Heart left ventricle (tissue), 16 donors: ENCODE data around the gene SH3RF3. TPM values are rescaled to one million over a fixed set of nuclear protein-coding genes. Genes with fewer than 3 reads are reported as not detected.

Source experiments
- ATAC-seq, 4 donors: fragments of 200-7000 bp; cut with Tn5 transposase; one replicate each; pipeline ENCODE4 v1.9.1; 2020 to 2022; ENCODE audit warnings: moderate library complexity in 4 of 4, mild to moderate bottlenecking in 3 of 4, moderate number of reproducible peaks in 1 of 4
- DNase-seq, 5 donors: peaks; one replicate each; pipeline ENCODE4 v3.0.0-alpha.2; 2020
- H3K27ac ChIP-seq, 12 donors: fragments of 200-600 bp; sonication (generic) in 4 of 12; one replicate each; pipeline versions ENCODE4 v1.5.0 to v1.8.0; 2016 to 2022; ENCODE audit warnings: mild to moderate bottlenecking in 2 of 12
- H3K27me3 ChIP-seq, 9 donors: fragments of 200-600 bp; sonication (generic) in 2 of 9; one replicate each; pipeline versions ENCODE4 v1.5.1 to v1.8.0; 2016 to 2022; ENCODE audit warnings: mild to moderate bottlenecking in 3 of 9
- H3K36me3 ChIP-seq, 9 donors: fragments of 200-600 bp; sonication (generic) in 2 of 9; one replicate each; pipeline versions ENCODE4 v1.5.0 to v1.8.0; 2018 to 2022; ENCODE audit warnings: mild to moderate bottlenecking in 2 of 9
- H3K4me1 ChIP-seq, 12 donors: fragments of 200-600 bp; sonication (generic) in 4 of 12; one replicate each; pipeline versions ENCODE4 v1.5.0 to v1.8.0; 2016 to 2022; ENCODE audit warnings: mild to moderate bottlenecking in 3 of 12
- H3K4me3 ChIP-seq, 12 donors: fragments of 200-600 bp; sonication (generic) in 4 of 12; one replicate each; pipeline versions ENCODE4 v1.5.0 to v1.8.0; 2017 to 2022; ENCODE audit warnings: mild to moderate bottlenecking in 9 of 12, moderate library complexity in 4 of 12
- H3K9me3 ChIP-seq, 12 donors: fragments of 200-600 bp; sonication (generic) in 4 of 12; one replicate each; pipeline versions ENCODE4 v1.5.0 to v1.8.0; 2016 to 2022; ENCODE audit warnings: mild to moderate bottlenecking in 1 of 12
- CTCF ChIP-seq, 12 donors: fragments of 200-600 bp; sonication (generic) in 4 of 12; IDR thresholded peaks; one replicate each; pipeline versions ENCODE4 v1.5.0 to v1.8.0; 2018 to 2022; ENCODE audit warnings: antibody characterized with exemption in 12 of 12, mild to moderate bottlenecking in 5 of 12
- POLR2A ChIP-seq, 2 donors: fragments of 450-650 bp; IDR thresholded peaks; one replicate each; pipeline ENCODE4 v1.6.1; 2017; ENCODE audit warnings: antibody characterized with exemption in 2 of 2, mild to moderate bottlenecking in 2 of 2, moderate library complexity in 2 of 2
- WGBS, 4 donors: extraction: QIAGEN DNeasy Blood & Tissue Kit in 2 of 4; methylation state at CpG; one replicate each; pipeline versions ENCODE4 v1.1.5 to v1.1.7; 2013 to 2018; 5-methylcytosine and 5-hydroxymethylcytosine counted together
- intact Hi-C, 10 donors: fragments of 100-400 bp; cut with DNase I; formaldehyde crosslinking; loops; one replicate each; pipeline versions ENCODE4 v1.11.1 to v1.14.2; 2022
- polyA plus RNA-seq, 2 donors: library from polyadenylated mRNA; stranded (reverse); fragments of 200-250 nt; gene quantifications; one replicate each; pipeline ENCODE4 v1.2.3, GENCODE V29; 2013
- total RNA-seq, 9 donors: library from RNA; depleted of rRNA in 2 of 9; stranded (reverse); fragments of >200 nt in 2 of 9; fragmentation: NEBNext Ultra II Directional in 3 of 9; extraction: Animal tissue kit (Norgen Biotek cat#: 25700) in 3 of 9; gene quantifications; one replicate each; pipeline versions ENCODE4 v1.1.0 to v1.2.4, GENCODE V29; 2016 to 2023
- donor health status: ischemic (EF 13 %, LVEDD 7.1; RV severe dilation, severe dysfunction).
- donor health status: healthy with polysubstance abuse.
- donor health status: DM: no; HTN: yes; CAD: no.
- donor health status: DM: no; HTN: no; CAD: no.
- donor health status: ischemic (EF 25% LVEDD 6.9; RV normal size, moderate dysfunction).
- donor health status: ischemic (EF 25% LVEDD 5.7; RV mildly dilated, moderate dysfunction).
- donor health status: healthy.
- donor health status: DM: yes; HTN: yes; CAD: no.
- donor health status: ischemic (EF 35%, LVEDD 5.7; RV mildly dilated, moderate dysfunction).
- donor health status: nonischemic (EF 11% LVEDD 7.7; RV severe dilation, severe dysfunction).
- donor health status: DM: yes; HTN: yes; CAD: no.
- donor health status: PGD.
- donor health status: ischemic (EF 29% LVEDD 5.4; RV normal size, mild dysfunction).
- donor health status: nonischemic (EF 23%, LVEDD 6.1; RV moderate dilation, normal function).

Gene SH3RF3
- total and polyA plus RNA-seq, 11 donors: 5.2 to 15.7 (median 7.9) TPM

- intact Hi-C loops: loop anchor here in 2 of 10 donors (10.0 kb wide), 2 partner anchors 52 to 142 kb away; no protein-coding TSS in a partner anchor
- ATAC-seq: no peak
- no peak overlapping the region for H3K27ac ChIP-seq
Measured at GRCh38 chr2:109486711-109487535, 357.9 kb downstream of the SH3RF3 start.

GRCh38 chr2:109487536-109487869 lies 358.5 kb downstream of the SH3RF3 start:
- Histone ChIP-seq H3K36me3 (peaks cover 0 to 5% (median 0%) of the 10 kb centered on the region in 9 donors), H3K27ac (no peak overlapping the region), H3K4me1 (peaks cover 0 to 18% (median 14%) of the 10 kb centered on the region in 12 donors), H3K4me3 (no peak overlapping the region), H3K27me3 (no peaks in the 10 kb centered on the region), H3K9me3 (no peaks in the 10 kb centered on the region)
- intact Hi-C loops: loop anchor here in 2 of 10 donors (10.0 kb wide), 2 partner anchors 53 to 143 kb away; no protein-coding TSS in a partner anchor
- ATAC-seq: no peak
- peak in 2 of 5 donors; percentile 9 to 11 for DNase-seq
- TF ChIP-seq POLR2A (IDR thresholded peaks at IDR 0.05) (no peak), CTCF (IDR thresholded peaks at IDR 0.05) (no peak)
- WGBS, 4 donors: 90 to 98% (median 95%) methylated on average over 3 to 7 of the region's 7 CpGs

More at GRCh38 chr2:109486711-109487535, 357.9 kb downstream of the SH3RF3 start:
- H3K4me3 ChIP-seq: no peak overlapping the region
- peaks cover 0 to 5% (median 0%) of the 10 kb centered on the region in 9 donors for H3K36me3 ChIP-seq
- H3K27me3 ChIP-seq: no peaks in the 10 kb centered on the region
- TF ChIP-seq CTCF (IDR thresholded peaks at IDR 0.05) (no peak), POLR2A (IDR thresholded peaks at IDR 0.05) (no peak)
- H3K4me1 ChIP-seq: peaks cover 0 to 24% (median 20%) of the 10 kb centered on the region in 12 donors
- H3K9me3 ChIP-seq: no peaks in the 10 kb centered on the region
- 89 to 92% (median 91%) methylated on average over 19 of the region's 19 CpGs for WGBS, 4 donors
- DNase-seq: peak in 2 of 5 donors; percentile 12 to 19

- WGBS, 4 donors: 94 to 96% (median 95%) methylated on average over 13 to 14 of the region's 14 CpGs
- Histone ChIP-seq H3K4me1 (peaks cover 0 to 12% (median 9%) of the 10 kb centered on the region in 12 donors), H3K36me3 (peaks cover 0 to 5% (median 0%) of the 10 kb centered on the region in 9 donors), H3K27me3 (no peaks in the 10 kb centered on the region), H3K27ac (no peak overlapping the region), H3K9me3 (no peaks in the 10 kb centered on the region), H3K4me3 (no peak overlapping the region)
- no peak for ATAC-seq
- no peak for TF ChIP-seq CTCF (IDR thresholded peaks at IDR 0.05)
- no peak for TF ChIP-seq POLR2A (IDR thresholded peaks at IDR 0.05)
- intact Hi-C loops: loop anchor here in 2 of 10 donors (10.0 kb wide), 2 partner anchors 53 to 143 kb away; no protein-coding TSS in a partner anchor
- DNase-seq: peak in 2 of 5 donors; percentile 8 to 21
Measured at GRCh38 chr2:109487871-109488655, 359.1 kb downstream of the SH3RF3 start.
